ENCODE measurements around the gene TMEM178B.

DNA sequence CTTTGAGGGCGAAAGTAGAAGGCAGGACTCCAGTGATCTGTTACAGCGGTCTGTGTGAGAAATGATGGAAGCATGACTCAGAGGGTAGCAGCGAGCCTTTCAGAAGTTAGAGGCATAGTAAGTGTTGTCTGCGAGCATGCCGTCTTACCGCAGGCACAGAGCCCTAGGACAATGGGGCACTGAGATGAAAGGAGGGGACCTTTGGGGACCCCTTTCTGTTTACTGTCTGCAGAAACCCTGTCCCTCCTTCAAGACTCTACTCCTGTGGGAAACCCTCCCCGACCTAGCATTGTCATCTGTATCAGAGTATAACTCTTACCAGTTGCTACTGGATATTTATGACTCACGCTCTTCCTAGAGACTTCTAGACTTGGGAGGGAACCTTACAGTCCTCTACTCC is 390.1 kb downstream of the TMEM178B start:
- TF ChIP-seq, protein P1, sequence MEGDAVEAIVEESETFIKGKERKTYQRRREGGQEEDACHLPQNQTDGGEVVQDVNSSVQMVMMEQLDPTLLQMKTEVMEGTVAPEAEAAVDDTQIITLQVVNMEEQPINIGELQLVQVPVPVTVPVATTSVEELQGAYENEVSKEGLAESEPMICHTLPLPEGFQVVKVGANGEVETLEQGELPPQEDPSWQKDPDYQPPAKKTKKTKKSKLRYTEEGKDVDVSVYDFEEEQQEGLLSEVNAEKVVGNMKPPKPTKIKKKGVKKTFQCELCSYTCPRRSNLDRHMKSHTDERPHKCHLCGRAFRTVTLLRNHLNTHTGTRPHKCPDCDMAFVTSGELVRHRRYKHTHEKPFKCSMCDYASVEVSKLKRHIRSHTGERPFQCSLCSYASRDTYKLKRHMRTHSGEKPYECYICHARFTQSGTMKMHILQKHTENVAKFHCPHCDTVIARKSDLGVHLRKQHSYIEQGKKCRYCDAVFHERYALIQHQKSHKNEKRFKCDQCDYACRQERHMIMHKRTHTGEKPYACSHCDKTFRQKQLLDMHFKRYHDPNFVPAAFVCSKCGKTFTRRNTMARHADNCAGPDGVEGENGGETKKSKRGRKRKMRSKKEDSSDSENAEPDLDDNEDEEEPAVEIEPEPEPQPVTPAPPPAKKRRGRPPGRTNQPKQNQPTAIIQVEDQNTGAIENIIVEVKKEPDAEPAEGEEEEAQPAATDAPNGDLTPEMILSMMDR (conservative IDR thresholded peaks at IDR 0.05 in 1 of 2, IDR thresholded peaks at IDR 0.05 in 1 of 2; ENCODE audit: extremely low read depth in 1 of 2, insufficient read depth in 1 of 2, low read depth in 1 of 2, low read length in 2 of 2) = no peak
- TF ChIP-seq EZH2 (IDR thresholded peaks at IDR 0.05; ENCODE audit: borderline replicate concordance, low read length) = no peak
